T47D (cell line): ENCODE data around the gene SLC26A1.

Experiments used
- DNase-seq, 2 experiments: peaks; one replicate each; pipeline versions ENCODE4 v3.0.0 to v3.0.0-alpha.2; 2011 to 2012; ENCODE audit warnings: low read depth in 1 of 2, low spot score in 1 of 2
- JUND ChIP-seq: IDR thresholded peaks from 2 replicates; pipeline ENCODE4 v1.6.1; 2012; ENCODE audit warnings: low read depth
- in situ Hi-C: cut with HindIII; loops from 2 replicates; pipeline ENCODE4 v1.10.0; 2016; ENCODE audit warnings: low sequenced_read_pairs, low pct_unique_long_range_greater_than_20kb

The SLC26A1 gene

GRCh38 chr4:973431-974397 is 19.5 kb downstream of the SLC26A1 start, which contains the start of gene DGKQ:
DGKQ (minus strand) TSS chr4:973569; CDS start chr4:973482, 87 bp downstream.
- no peak for TF ChIP-seq JUND
- in situ Hi-C loops = no loop called here
- peak; percentile 90 to 97 for DNase-seq

- in situ Hi-C loops = no loop called here
- peak; percentile 33 to 76 for DNase-seq
- TF ChIP-seq JUND = no peak
These were observed 20.4 kb downstream of the SLC26A1 start for GRCh38 chr4:972651-973424.

- no peak for DNase-seq
- no peak for TF ChIP-seq JUND
- in situ Hi-C loops = no loop called here
These were observed 21.3 kb downstream of the SLC26A1 start for GRCh38 chr4:971666-972500.

GRCh38 chr4:970854-971520 is 22.2 kb downstream of the SLC26A1 start:
- in situ Hi-C loops = no loop called here
- no peak for TF ChIP-seq JUND
- peak in 1 of 2 experiments; percentile 31 for DNase-seq

- no peak for DNase-seq
- in situ Hi-C loops = no loop called here
- no peak for TF ChIP-seq JUND
These were observed 23.0 kb downstream of the SLC26A1 start for GRCh38 chr4:970046-970745.

GRCh38 chr4:968621-969394 is 24.4 kb downstream of the SLC26A1 start:
- TF ChIP-seq JUND = no peak
- in situ Hi-C loops = no loop called here

GRCh38 chr4:968221-968620 is 25.0 kb downstream of the SLC26A1 start:
- TF ChIP-seq JUND = no peak
- DNase-seq = no peak
- in situ Hi-C loops = no loop called here

More at GRCh38 chr4:968621-969394, 24.4 kb downstream of the SLC26A1 start:
- DNase-seq = no peak

GRCh38 chr4:967113-968104 is 25.8 kb downstream of the SLC26A1 start:
- in situ Hi-C loops = no loop called here
- no peak for DNase-seq
- no peak for TF ChIP-seq JUND

- no peak for DNase-seq
- in situ Hi-C loops = no loop called here
- TF ChIP-seq JUND = no peak
These were observed 26.7 kb downstream of the SLC26A1 start for GRCh38 chr4:966266-967112.
